Panc1 (cell line): ENCODE measurements around the gene UQCRQ. TPM values are rescaled to one million over a fixed set of nuclear protein-coding genes. Genes with fewer than 3 reads are reported as not detected.

Experiments
- ATAC-seq: fragments of 200-7000 bp; cut with Tn5 transposase; 2 replicates; pipeline ENCODE4 v1.9.1; 2020; ENCODE audit warnings: mild to moderate bottlenecking, moderate library complexity
- BruUV-seq: library from RNA; stranded (reverse); fragments of 400-500 nt; replicated peaks from 2 replicates; lab custom pipeline; 2021; lab: Mats Ljungman, UMichigan
- CTCF ChIA-PET: fragments of 300-600 bp; sonication (Branson Sonifier 250); formaldehyde crosslinking; loops from one replicate; lab custom pipeline; 2022; ENCODE audit warnings: antibody characterized with exemption; lab: Charles Lee
- POLR2A ChIA-PET: fragments of 300-600 bp; sonication (Branson Sonifier 250); formaldehyde crosslinking; loops from one replicate; lab custom pipeline; 2022; ENCODE audit warnings: antibody characterized with exemption; lab: Charles Lee
- DNase-seq: peaks from one replicate; pipeline ENCODE4 v3.0.0-alpha.2; 2010; ENCODE audit warnings: low read depth, low spot score
- H3K27ac ChIP-seq: 2 replicates; pipeline ENCODE4 v1.5.1; 2011; ENCODE audit warnings: mild to moderate bottlenecking, low read length, inconsistent platforms
- H3K27me3 ChIP-seq: fragments of 200-500 bp; sonication (Bioruptor generic); 2 replicates; pipeline ENCODE4 v1.6.0; 2014; ENCODE audit warnings: low read length, inconsistent platforms; ENCODE audit not compliant: control insufficient read depth, insufficient read depth
- H3K36me3 ChIP-seq: fragments of 200-500 bp; sonication (Bioruptor generic); 2 replicates; pipeline ENCODE4 v1.5.1; 2014; ENCODE audit warnings: inconsistent platforms, mild to moderate bottlenecking, low read length, moderate library complexity; ENCODE audit not compliant: control insufficient read depth, insufficient read depth
- H3K4me1 ChIP-seq: 2 replicates; pipeline ENCODE4 v1.5.1; 2011; ENCODE audit warnings: inconsistent platforms, mild to moderate bottlenecking, low read length, moderate library complexity; ENCODE audit not compliant: control insufficient read depth, insufficient read depth
- H3K4me3 ChIP-seq, 2 experiments: 2 replicates each; pipeline ENCODE4 v1.5.1; 2011 to 2012; ENCODE audit warnings: low read depth in 2 of 2, low read length in 2 of 2, mild to moderate bottlenecking in 2 of 2, inconsistent platforms in 1 of 2, moderate library complexity in 1 of 2
- H3K9me3 ChIP-seq: fragments of 200-500 bp; sonication (Bioruptor generic); 2 replicates; pipeline ENCODE4 v1.5.1; 2014; ENCODE audit warnings: low read depth, mild to moderate bottlenecking, inconsistent platforms, low read length, moderate library complexity; ENCODE audit not compliant: control insufficient read depth, insufficient read depth
- POLR2AphosphoS5 ChIP-seq: IDR thresholded peaks from 2 replicates; pipeline ENCODE4 v1.6.1; 2012; ENCODE audit warnings: mild to moderate bottlenecking, low read depth, low read length, moderate library complexity
- SIN3A ChIP-seq: IDR thresholded peaks from 2 replicates; pipeline ENCODE4 v1.6.1; 2012; ENCODE audit warnings: low read depth, mild to moderate bottlenecking, low read length, moderate library complexity, borderline replicate concordance; ENCODE audit not compliant: insufficient read depth
- TCF7L2 ChIP-seq: IDR thresholded peaks from 2 replicates; pipeline ENCODE4 v1.6.1; 2011; ENCODE audit warnings: mild to moderate bottlenecking, low read depth, low read length, inconsistent platforms
- in situ Hi-C: cut with HindIII; loops from 2 replicates; pipeline ENCODE4 v1.10.0; 2016; ENCODE audit warnings: low sequenced_read_pairs, low pct_unique_long_range_greater_than_20kb
- intact Hi-C: fragments of 100-400 bp; cut with micrococcal nuclease; formaldehyde crosslinking; loops from one replicate; pipeline ENCODE4 v1.10.0; 2022; ENCODE audit not compliant: unreplicated experiment
- total RNA-seq: library from RNA; stranded (reverse); gene quantifications from one replicate; pipeline ENCODE4 v1.2.1, GENCODE V29; 2021; ENCODE audit not compliant: unreplicated experiment
- TF ChIP-seq, protein P1 (sequence below), 2 experiments: IDR thresholded peaks; 2 replicates each; pipeline ENCODE4 v1.6.1; 2011 to 2012; ENCODE audit warnings: low read depth in 2 of 2, control low read depth in 1 of 2, low read length in 1 of 2, mild to moderate bottlenecking in 1 of 2, moderate library complexity in 1 of 2; ENCODE audit not compliant: insufficient read depth in 1 of 2
- TF ChIP-seq, protein P2 (sequence below): fragments of 450-650 bp; IDR thresholded peaks from 2 replicates; pipeline ENCODE4 v1.5.1; 2017; ENCODE audit warnings: mild to moderate bottlenecking

Gene UQCRQ
- total RNA-seq, 1 experiment from 2014 or later = 475 TPM

DNA sequence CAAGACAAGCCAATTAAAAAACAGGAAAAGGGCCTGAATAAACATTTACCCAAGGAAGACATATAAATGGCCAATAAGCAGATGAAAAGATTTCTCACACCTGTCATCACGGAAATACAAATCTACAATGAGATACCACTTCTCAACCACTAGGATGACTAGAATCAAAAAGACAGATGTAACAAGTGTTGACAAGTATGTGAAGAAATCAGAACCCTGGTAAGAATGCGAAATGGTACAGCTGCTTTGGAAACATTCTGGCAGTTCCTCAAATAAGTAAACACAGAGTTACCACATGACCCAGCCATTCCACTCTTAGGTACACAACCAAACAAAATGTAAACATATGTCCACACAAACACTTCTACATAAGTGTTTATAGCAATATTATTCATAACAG is 39.5 kb downstream of the UQCRQ start:
- intact Hi-C loops = no loop called here
- Histone ChIP-seq H3K36me3 (peaks cover 11% of the 10 kb centered on the region; the same call in 1 of the 2 replicates), H3K9me3 (no peaks in the 10 kb centered on the region), H3K4me1 (no peaks in the 10 kb centered on the region), H3K4me3 (no peak overlapping the region), H3K27me3 (no peaks in the 10 kb centered on the region), H3K27ac (no peak overlapping the region)
- no TSS peak for BruUV-seq
- TF ChIP-seq, protein P1, sequence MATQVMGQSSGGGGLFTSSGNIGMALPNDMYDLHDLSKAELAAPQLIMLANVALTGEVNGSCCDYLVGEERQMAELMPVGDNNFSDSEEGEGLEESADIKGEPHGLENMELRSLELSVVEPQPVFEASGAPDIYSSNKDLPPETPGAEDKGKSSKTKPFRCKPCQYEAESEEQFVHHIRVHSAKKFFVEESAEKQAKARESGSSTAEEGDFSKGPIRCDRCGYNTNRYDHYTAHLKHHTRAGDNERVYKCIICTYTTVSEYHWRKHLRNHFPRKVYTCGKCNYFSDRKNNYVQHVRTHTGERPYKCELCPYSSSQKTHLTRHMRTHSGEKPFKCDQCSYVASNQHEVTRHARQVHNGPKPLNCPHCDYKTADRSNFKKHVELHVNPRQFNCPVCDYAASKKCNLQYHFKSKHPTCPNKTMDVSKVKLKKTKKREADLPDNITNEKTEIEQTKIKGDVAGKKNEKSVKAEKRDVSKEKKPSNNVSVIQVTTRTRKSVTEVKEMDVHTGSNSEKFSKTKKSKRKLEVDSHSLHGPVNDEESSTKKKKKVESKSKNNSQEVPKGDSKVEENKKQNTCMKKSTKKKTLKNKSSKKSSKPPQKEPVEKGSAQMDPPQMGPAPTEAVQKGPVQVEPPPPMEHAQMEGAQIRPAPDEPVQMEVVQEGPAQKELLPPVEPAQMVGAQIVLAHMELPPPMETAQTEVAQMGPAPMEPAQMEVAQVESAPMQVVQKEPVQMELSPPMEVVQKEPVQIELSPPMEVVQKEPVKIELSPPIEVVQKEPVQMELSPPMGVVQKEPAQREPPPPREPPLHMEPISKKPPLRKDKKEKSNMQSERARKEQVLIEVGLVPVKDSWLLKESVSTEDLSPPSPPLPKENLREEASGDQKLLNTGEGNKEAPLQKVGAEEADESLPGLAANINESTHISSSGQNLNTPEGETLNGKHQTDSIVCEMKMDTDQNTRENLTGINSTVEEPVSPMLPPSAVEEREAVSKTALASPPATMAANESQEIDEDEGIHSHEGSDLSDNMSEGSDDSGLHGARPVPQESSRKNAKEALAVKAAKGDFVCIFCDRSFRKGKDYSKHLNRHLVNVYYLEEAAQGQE (IDR thresholded peaks at IDR 0.05; ENCODE audit: insufficient read depth in 1 of 2, low read depth in 2 of 2, low read length in 1 of 2) = no peak
- TF ChIP-seq TCF7L2 = peak; percentile 68; the same call in 1 of the 2 replicates
- POLR2A ChIA-PET = no interaction called here
- DNase-seq (no peak), ATAC-seq (peak; percentile 67)
- in situ Hi-C loops = no loop called here
- CTCF ChIA-PET = no interaction called here

DNA sequence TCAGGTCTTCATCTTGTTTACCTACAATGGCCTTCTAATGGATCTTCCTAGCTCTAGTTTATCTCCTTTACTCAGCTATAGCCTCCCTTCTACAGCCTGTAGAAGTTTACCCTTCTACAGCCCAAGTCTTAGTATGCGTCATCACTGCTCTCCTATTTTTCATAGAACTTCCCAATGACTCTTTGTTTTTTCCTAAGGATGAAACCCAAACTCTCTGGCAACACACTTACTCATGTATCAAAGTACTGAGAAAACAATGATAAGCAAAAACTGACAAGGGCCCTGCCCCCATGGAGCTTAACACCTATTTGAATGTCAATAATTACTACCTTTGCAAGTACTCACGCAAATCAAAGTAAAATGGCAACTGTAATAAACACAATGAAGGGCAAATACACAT is 40.7 kb downstream of the UQCRQ start:
- Histone ChIP-seq H3K4me1 (no peaks in the 10 kb centered on the region), H3K4me3 (no peak overlapping the region), H3K27ac (no peak overlapping the region), H3K9me3 (no peaks in the 10 kb centered on the region), H3K36me3 (peaks cover 9% of the 10 kb centered on the region), H3K27me3 (no peaks in the 10 kb centered on the region)
- ATAC-seq (no peak), DNase-seq (no peak)
- ChIA-PET POLR2A (interaction anchor here (0.6 kb wide), 1 partner anchor 15 kb away, joined by 14 read pairs; no protein-coding TSS in a partner anchor), CTCF (no interaction called here)
- TF ChIP-seq, protein P1 (IDR thresholded peaks at IDR 0.05; ENCODE audit: insufficient read depth in 1 of 2, low read depth in 2 of 2, low read length in 1 of 2) = no peak
- TF ChIP-seq SIN3A = no peak
- TF ChIP-seq POLR2AphosphoS5 = no peak
- TF ChIP-seq, protein P2, sequence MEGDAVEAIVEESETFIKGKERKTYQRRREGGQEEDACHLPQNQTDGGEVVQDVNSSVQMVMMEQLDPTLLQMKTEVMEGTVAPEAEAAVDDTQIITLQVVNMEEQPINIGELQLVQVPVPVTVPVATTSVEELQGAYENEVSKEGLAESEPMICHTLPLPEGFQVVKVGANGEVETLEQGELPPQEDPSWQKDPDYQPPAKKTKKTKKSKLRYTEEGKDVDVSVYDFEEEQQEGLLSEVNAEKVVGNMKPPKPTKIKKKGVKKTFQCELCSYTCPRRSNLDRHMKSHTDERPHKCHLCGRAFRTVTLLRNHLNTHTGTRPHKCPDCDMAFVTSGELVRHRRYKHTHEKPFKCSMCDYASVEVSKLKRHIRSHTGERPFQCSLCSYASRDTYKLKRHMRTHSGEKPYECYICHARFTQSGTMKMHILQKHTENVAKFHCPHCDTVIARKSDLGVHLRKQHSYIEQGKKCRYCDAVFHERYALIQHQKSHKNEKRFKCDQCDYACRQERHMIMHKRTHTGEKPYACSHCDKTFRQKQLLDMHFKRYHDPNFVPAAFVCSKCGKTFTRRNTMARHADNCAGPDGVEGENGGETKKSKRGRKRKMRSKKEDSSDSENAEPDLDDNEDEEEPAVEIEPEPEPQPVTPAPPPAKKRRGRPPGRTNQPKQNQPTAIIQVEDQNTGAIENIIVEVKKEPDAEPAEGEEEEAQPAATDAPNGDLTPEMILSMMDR = no peak
- TF ChIP-seq TCF7L2 = no peak
- no TSS peak for BruUV-seq
- in situ Hi-C loops (no loop called here), intact Hi-C loops (no loop called here)
